Activated CD4-positive, alpha-beta memory T cell treated with anti-CD3 and anti-CD28 coated beads for 36 hours (primary cell): ENCODE measurements around the gene PLN. TPM values are rescaled to one million over a fixed set of nuclear protein-coding genes. Genes with fewer than 3 reads are reported as not detected.

Source experiments
- CTCF ChIA-PET: fragments of 350-600 bp; sonication (Branson Sonifier 250); formaldehyde crosslinking; loops from one replicate; lab custom pipeline; 2021; ENCODE audit warnings: antibody characterized with exemption, inconsistent platforms; lab: Charles Lee
- POLR2A ChIA-PET: fragments of 350-600 bp; sonication (Branson Sonifier 250); formaldehyde crosslinking; loops from one replicate; lab custom pipeline; 2021; ENCODE audit warnings: antibody characterized with exemption; lab: Charles Lee
- DNase-seq: peaks from one replicate; pipeline ENCODE4 v3.0.0-alpha.2; 2020
- H3K27ac Mint-ChIP-seq: one replicate; pipeline ENCODE4 v1.8.0; 2021; ENCODE audit warnings: mixed read lengths
- H3K27me3 Mint-ChIP-seq: one replicate; pipeline ENCODE4 v1.8.0; 2021; ENCODE audit warnings: mixed read lengths
- H3K36me3 Mint-ChIP-seq: one replicate; pipeline ENCODE4 v1.8.0; 2021; ENCODE audit warnings: mixed read lengths
- H3K4me1 Mint-ChIP-seq: one replicate; pipeline ENCODE4 v1.8.0; 2021; ENCODE audit warnings: low read depth, mixed read lengths
- H3K4me3 Mint-ChIP-seq: one replicate; pipeline ENCODE4 v1.8.0; 2021; ENCODE audit warnings: mild to moderate bottlenecking, mixed read lengths
- H3K9me3 Mint-ChIP-seq: one replicate; pipeline ENCODE4 v1.8.0; 2021; ENCODE audit warnings: mixed read lengths
- intact Hi-C: fragments of 100-400 bp; cut with micrococcal nuclease; formaldehyde crosslinking; loops from one replicate; pipeline ENCODE4 v1.15.1; 2023
- total RNA-seq, 2 experiments: library from RNA; stranded (reverse); gene quantifications; one replicate each; pipeline ENCODE4 v1.2.3, GENCODE V29; 2021

PLN gene
- total RNA-seq, 2 experiments from 2014 or later = not detected

DNA sequence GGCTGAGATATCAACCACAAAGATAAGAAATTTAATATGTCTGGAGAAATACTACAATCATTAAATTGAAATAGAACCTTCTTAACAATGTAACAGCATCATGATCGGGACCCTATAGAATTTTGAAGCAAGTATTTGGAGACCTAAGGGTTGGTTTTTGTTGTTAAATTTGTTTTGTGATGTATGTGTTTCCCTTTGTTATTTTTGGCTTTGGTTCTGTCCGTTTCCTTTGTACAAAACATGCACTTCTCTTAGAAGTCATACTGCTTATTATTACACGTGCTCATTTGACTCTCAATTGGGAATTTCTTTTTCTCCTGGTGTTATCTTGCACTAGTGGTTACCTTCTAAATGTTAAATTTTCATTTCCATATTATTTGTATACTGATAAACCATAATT, 4.0 kb upstream of the PLN start:
- Mint-ChIP-seq H3K36me3 (peaks cover 2% of the 10 kb centered on the region), H3K4me3 (no peak overlapping the region), H3K27ac (no peak overlapping the region), H3K27me3 (no peaks in the 10 kb centered on the region), H3K4me1 (peaks cover 37% of the 10 kb centered on the region), H3K9me3 (no peaks in the 10 kb centered on the region)
- POLR2A ChIA-PET = no interaction called here
- CTCF ChIA-PET = no interaction called here
- no peak for DNase-seq
- intact Hi-C loops = no loop called here

DNA sequence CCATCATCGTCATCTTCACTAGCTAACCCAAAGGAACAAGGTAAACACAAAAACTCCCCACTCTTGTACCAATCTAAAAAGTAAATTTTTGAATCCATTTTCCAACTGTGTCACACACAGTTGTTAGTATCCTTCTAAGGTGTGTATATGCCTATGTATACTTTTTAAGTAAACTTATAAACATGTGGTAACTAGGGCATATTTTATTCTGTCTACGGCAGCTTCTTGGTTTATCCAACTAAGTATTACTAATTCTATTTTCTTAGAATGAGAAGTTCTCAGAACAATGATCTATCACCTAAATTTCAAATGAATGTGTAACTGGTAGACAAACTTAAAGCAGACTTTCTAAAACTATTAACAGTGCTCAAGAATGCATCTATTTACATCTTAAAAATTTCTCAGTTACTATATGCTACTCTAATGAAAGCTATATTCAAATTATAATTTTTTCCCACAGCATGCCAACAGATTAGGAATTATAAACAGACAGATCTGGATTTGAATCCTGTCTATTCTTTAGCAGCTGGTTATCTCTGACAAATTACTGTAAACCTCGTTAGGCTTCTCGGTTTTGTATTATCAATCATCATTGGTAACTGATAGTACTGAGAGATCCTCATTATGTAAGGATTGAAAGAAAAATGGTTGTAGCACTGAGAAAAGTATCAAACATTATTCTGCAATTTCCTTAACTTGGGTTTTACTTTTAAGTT, 1.8 kb upstream of the PLN start:
- Mint-ChIP-seq H3K27ac (no peak overlapping the region), H3K4me3 (no peak overlapping the region)

DNA sequence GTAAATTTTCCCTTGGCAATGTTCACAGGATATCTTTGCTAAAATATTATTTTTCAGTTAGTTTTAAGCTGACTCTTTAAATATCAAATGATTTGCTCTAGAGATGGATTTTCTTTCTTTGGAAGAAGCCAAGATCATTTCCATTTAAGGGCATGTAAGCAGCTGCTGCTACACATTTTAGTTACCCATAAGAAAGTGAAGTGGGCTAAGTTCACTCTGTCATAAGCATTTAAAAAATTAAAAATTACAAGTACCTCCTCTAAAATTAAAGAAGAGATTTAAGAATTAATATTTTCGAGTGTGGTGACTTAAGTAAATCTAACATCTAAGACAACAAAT, 1.2 kb upstream of the PLN start:
- intact Hi-C loops = no loop called here
- ChIA-PET POLR2A (no interaction called here), CTCF (interaction anchor here (1.7 kb wide), 1 partner anchor 260 kb away, joined by 5 read pairs; no protein-coding TSS in a partner anchor)
- Mint-ChIP-seq H3K4me3 (no peak overlapping the region), H3K36me3 (peaks cover 2% of the 10 kb centered on the region), H3K9me3 (no peaks in the 10 kb centered on the region), H3K27me3 (no peaks in the 10 kb centered on the region), H3K4me1 (peaks cover 41% of the 10 kb centered on the region), H3K27ac (no peak overlapping the region)
- no peak for DNase-seq

More for the DNA sequence above, 1.8 kb upstream of the PLN start:
- CTCF ChIA-PET = interaction anchor here (1.7 kb wide), 2 partner anchors 19 to 260 kb away, joined by 4 to 5 read pairs; no protein-coding TSS in a partner anchor
- Mint-ChIP-seq H3K27me3 (no peaks in the 10 kb centered on the region), H3K9me3 (no peaks in the 10 kb centered on the region), H3K4me1 (peaks cover 43% of the 10 kb centered on the region), H3K36me3 (peaks cover 2% of the 10 kb centered on the region)
- no peak for DNase-seq
- intact Hi-C loops = no loop called here
- POLR2A ChIA-PET = no interaction called here

DNA sequence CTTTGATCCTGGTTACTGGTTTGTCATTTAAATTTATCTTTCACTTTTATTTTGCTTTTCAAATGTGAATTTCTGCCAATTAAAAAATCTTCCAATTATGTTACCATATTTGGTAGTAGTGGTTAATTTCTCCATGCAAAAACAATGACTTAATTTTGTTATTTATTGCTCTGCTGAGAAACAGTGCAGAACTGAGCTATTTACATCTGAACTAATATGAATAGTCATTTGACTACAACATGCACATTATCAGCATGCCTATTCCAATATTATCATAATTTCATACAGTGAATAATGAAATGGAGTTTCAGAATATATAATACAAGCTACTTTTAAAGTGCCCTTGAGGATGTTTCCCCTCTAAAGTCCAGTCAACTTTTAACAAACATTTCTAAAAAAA, 517 bp downstream of the PLN start:
- no peak for DNase-seq
- Mint-ChIP-seq H3K9me3 (no peaks in the 10 kb centered on the region), H3K27ac (no peak overlapping the region), H3K4me1 (peaks cover 40% of the 10 kb centered on the region), H3K36me3 (peaks cover 2% of the 10 kb centered on the region), H3K4me3 (no peak overlapping the region), H3K27me3 (no peaks in the 10 kb centered on the region)
- intact Hi-C loops = no loop called here
- ChIA-PET CTCF (interaction anchor here (0.7 to 1.1 kb wide), 2 partner anchors 16 to 267 kb away, joined by 3 to 4 read pairs; no protein-coding TSS in a partner anchor), POLR2A (interaction anchor here (0.6 to 1.2 kb wide), 2 partner anchors 13 to 163 kb away, joined by 3 read pairs; no protein-coding TSS in a partner anchor)

DNA sequence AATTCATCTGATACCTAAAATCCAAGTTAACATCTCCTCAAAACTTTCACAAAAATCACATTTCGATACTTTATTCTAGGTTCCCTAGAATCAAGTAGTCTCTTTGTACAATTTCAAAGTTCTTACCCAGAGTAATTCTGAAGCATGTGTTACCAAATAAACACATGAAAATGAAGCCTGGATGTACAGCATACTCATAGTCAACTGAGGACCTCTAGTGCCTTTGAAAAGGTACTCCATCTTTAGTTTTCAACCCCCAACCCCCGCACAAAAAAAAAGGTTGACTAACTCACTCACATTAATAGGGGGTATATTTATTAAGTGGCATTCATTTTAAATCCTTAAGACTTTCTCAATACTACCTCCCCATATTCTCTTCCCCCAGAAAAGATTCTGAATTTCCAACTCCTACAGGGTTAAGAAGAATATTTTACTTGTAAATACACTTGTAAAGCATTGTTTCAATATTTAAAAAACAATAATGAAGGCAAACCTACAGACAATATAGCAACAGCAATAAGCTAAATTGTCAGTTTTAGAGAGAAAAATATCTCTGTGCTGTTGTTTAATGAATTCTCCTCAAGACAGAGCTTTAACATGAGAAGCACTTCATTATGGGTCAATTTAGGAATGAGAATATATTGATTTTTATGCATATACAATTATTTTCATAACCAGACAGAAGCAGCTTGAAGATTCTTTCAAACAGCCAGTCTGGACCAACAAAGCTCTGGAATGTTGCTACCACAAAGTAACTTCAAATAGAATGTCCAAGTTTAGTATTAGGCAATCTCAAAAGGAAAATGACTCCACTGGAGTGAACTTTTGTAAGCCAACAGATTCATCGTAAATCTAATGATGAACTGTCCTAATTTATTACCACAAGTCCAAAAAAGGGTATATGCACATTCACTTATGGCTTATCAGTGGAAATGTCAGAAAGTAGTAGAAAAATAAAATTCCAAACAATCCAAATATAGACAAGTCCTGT, 3.3 kb downstream of the PLN start:
- no peaks in the 10 kb centered on the region for H3K9me3 Mint-ChIP-seq
- intact Hi-C loops = loop anchor here (1.0 to 5.0 kb wide), 3 partner anchors 64 to 575 kb away; no protein-coding TSS in a partner anchor
- CTCF ChIA-PET = interaction anchor here (0.6 to 0.9 kb wide), 6 partner anchors 179 to 985 kb away, joined by 3 to 4 read pairs (median 3); no protein-coding TSS in a partner anchor

DNA sequence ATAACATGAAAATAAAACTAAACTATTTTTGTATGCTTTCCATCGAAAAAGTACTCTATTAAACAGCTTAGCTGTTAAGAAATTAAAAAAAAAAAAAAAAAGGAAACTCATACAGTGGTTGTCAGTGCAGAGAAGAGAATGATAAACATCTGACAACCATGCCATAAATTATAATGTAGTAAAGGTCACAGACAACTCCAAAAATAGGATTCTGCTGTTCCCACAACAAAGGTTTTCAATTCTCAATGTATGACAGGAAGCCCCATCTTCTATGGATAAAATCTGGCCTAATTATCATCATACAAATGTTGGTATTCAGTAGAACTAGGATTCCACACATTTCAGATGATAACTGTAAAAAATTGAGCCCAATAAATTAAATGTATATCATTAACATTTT, 5.0 kb downstream of the PLN start:
- Mint-ChIP-seq H3K4me1 (peaks cover 23% of the 10 kb centered on the region), H3K9me3 (no peaks in the 10 kb centered on the region), H3K4me3 (no peak overlapping the region), H3K36me3 (peaks cover 6% of the 10 kb centered on the region), H3K27ac (no peak overlapping the region), H3K27me3 (no peaks in the 10 kb centered on the region)
- no peak for DNase-seq
- intact Hi-C loops = loop anchor here (5.0 kb wide), 1 partner anchor 66 kb away; no protein-coding TSS in a partner anchor
- ChIA-PET CTCF (interaction anchor here (1.2 to 2.1 kb wide), 3 partner anchors 27 to 269 kb away, joined by 4 to 8 read pairs (median 4); no protein-coding TSS in a partner anchor), POLR2A (no interaction called here)

More for the DNA sequence above, 3.3 kb downstream of the PLN start:
- Mint-ChIP-seq H3K27ac (no peak overlapping the region), H3K4me1 (peaks cover 27% of the 10 kb centered on the region), H3K4me3 (no peak overlapping the region), H3K36me3 (peaks cover 6% of the 10 kb centered on the region), H3K27me3 (no peaks in the 10 kb centered on the region)
- POLR2A ChIA-PET = no interaction called here
- no peak for DNase-seq

DNA sequence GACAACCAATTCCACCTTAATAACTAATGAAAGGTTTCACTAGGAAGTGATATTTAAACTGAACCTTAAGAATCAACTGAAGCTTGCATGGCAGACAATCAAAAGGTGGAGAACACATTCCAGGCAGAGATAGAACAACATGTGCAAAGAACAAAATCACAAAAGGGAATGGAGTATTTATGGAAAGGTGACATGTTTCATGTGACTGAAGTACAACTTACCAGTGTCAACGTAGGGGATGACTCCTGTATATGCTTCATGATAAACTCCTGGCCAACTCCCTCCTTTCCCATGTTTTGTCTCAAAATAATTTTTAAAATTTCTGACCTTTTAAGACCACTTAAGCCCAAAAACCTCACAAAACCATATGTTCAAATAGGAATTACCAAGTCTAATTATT, 6.6 kb downstream of the PLN start:
- POLR2A ChIA-PET = no interaction called here
- H3K27me3 Mint-ChIP-seq = no peaks in the 10 kb centered on the region

DNA sequence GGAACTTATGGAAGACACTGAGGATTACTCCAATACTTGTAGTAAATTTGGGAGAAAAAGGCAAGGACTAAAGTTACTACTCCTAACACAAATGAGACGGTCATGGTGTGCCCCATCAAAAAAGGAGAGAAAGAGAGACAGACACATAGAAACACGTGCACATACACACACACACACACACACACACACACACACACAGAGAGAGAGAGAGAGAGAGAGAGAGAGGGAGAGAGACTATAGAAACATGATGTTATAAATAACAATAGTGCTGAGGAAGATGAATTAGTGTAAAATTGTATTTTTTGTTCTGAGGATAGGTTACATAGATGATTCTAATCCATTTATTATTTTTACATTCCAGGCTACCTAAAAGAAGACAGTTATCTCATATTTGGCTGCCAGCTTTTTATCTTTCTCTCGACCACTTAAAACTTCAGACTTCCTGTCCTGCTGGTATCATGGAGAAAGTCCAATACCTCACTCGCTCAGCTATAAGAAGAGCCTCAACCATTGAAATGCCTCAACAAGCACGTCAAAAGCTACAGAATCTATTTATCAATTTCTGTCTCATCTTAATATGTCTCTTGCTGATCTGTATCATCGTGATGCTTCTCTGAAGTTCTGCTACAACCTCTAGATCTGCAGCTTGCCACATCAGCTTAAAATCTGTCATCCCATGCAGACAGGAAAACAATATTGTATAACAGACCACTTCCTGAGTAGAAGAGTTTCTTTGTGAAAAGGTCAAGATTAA, 10.5 kb downstream of the PLN start:
- CTCF ChIA-PET = interaction anchor here (1.5 to 1.9 kb wide), 2 partner anchors 20 to 22 kb away, joined by 3 to 6 read pairs; no protein-coding TSS in a partner anchor

More for the DNA sequence above, 6.6 kb downstream of the PLN start:
- intact Hi-C loops = loop anchor here (5.0 kb wide), 2 partner anchors 67 to 153 kb away; no protein-coding TSS in a partner anchor
- H3K36me3 Mint-ChIP-seq = peaks cover 6% of the 10 kb centered on the region
- no peak overlapping the region for H3K27ac Mint-ChIP-seq
- no peak overlapping the region for H3K4me3 Mint-ChIP-seq
- no peaks in the 10 kb centered on the region for H3K9me3 Mint-ChIP-seq
- peaks cover 36% of the 10 kb centered on the region for H3K4me1 Mint-ChIP-seq
- no peak for DNase-seq
- CTCF ChIA-PET = interaction anchor here (2.1 kb wide), 1 partner anchor 25 kb away, joined by 8 read pairs; no protein-coding TSS in a partner anchor

DNA sequence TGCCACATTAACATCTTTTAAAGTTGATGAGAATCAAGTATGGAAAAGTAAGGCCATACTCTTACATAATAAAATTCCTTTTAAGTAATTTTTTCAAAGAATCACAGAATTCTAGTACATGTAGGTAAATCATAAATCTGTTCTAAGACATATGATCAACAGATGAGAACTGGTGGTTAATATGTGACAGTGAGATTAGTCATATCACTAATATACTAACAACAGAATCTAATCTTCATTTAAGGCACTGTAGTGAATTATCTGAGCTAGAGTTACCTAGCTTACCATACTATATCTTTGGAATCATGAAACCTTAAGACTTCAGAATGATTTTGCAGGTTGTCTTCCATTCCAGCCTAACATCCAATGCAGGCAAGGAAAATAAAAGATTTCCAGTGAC, 11.6 kb downstream of the PLN start:
- no peak for DNase-seq
- Mint-ChIP-seq H3K27me3 (no peaks in the 10 kb centered on the region), H3K27ac (no peak overlapping the region), H3K36me3 (peaks cover 4% of the 10 kb centered on the region), H3K9me3 (no peaks in the 10 kb centered on the region), H3K4me1 (peaks cover 32% of the 10 kb centered on the region), H3K4me3 (no peak overlapping the region)
- CTCF ChIA-PET = interaction anchor here (1.5 to 1.9 kb wide), 2 partner anchors 19 to 21 kb away, joined by 3 to 6 read pairs; no protein-coding TSS in a partner anchor
- POLR2A ChIA-PET = no interaction called here
- intact Hi-C loops = loop anchor here (2.0 to 5.0 kb wide), 2 partner anchors 148 to 335 kb away; partner anchors contain the start of gene ASF1A

More for the DNA sequence above, 10.5 kb downstream of the PLN start:
- peak overlapping the region; percentile 35 for H3K4me3 Mint-ChIP-seq
- peaks cover 32% of the 10 kb centered on the region for H3K4me1 Mint-ChIP-seq
- POLR2A ChIA-PET = interaction anchor here (0.6 kb wide), 1 partner anchor 56 kb away, joined by 3 read pairs; no protein-coding TSS in a partner anchor
- no peaks in the 10 kb centered on the region for H3K9me3 Mint-ChIP-seq
- peak; percentile 22 for DNase-seq
- intact Hi-C loops = loop anchor here (2.0 to 5.0 kb wide), 2 partner anchors 149 to 336 kb away; partner anchors contain the start of gene ASF1A
- peak overlapping the region; percentile 85 for H3K27ac Mint-ChIP-seq
- H3K27me3 Mint-ChIP-seq = no peaks in the 10 kb centered on the region
- peaks cover 6% of the 10 kb centered on the region for H3K36me3 Mint-ChIP-seq

DNA sequence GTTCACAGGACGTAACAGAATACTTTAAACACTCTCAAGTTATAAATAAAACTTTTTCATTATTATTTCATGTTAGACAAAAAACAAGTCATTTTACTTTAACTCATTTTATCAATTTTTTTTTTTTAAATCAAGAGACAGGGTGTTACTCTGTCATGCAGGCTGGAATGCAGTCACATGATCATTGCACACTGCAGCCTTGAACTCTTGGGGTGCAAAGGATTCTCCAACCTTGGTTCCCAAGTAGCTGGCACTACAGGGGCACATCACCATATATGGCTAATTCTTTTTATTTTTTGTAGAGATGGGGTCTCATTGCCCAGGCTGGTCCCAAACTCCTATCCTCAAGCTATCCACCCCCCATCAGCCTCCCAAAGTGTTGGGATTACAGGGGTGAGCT, 14.2 kb downstream of the PLN start:
- Mint-ChIP-seq H3K27me3 (no peaks in the 10 kb centered on the region), H3K9me3 (no peaks in the 10 kb centered on the region), H3K36me3 (peaks cover 4% of the 10 kb centered on the region), H3K4me3 (no peak overlapping the region), H3K4me1 (peaks cover 43% of the 10 kb centered on the region), H3K27ac (no peak overlapping the region)
- ChIA-PET POLR2A (no interaction called here), CTCF (no interaction called here)
- no peak for DNase-seq
- intact Hi-C loops = no loop called here

DNA sequence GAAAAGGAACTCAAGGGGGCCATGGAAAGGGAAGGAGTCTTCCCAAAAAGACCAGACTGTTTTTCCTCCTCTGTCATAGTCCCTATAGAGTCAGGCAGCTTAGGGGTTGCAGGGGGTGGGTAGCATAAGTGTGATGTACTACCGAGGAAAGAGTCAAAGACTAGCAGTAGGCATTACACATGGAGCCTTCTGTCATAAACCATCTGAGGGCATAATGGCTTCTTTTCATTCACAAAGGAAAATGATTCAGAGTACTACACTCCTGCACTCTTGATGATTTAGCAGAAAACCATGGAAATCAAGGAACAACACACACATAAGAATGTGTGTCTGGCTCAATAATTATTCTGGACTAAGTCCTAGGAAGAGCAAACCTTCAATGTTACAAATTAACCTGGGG, 14.9 kb downstream of the PLN start:
- intact Hi-C loops = no loop called here

More for the DNA sequence above, 14.9 kb downstream of the PLN start:
- Mint-ChIP-seq H3K9me3 (no peaks in the 10 kb centered on the region), H3K4me1 (peaks cover 37% of the 10 kb centered on the region), H3K36me3 (peaks cover 4% of the 10 kb centered on the region), H3K4me3 (no peak overlapping the region), H3K27ac (no peak overlapping the region), H3K27me3 (no peaks in the 10 kb centered on the region)
- ChIA-PET CTCF (no interaction called here), POLR2A (no interaction called here)
- no peak for DNase-seq
